Muscle of leg (tissue), 11 donors: ENCODE measurements around the gene HMHB1. TPM values are rescaled to one million over a fixed set of nuclear protein-coding genes. Genes with fewer than 3 reads are reported as not detected.
"Not testable (repeated sequence)": the region's sequence is repeated elsewhere in the genome, so short reads cannot be mapped to it uniquely, and the experiment has no call there.

ENCODE experiments used
- DNase-seq: peaks from one replicate; pipeline ENCODE4 v3.0.0; 2013
- H3K27ac ChIP-seq: one replicate; pipeline ENCODE4 v1.5.1; 2013; ENCODE audit warnings: mild to moderate bottlenecking, low read length, control low read depth
- H3K27me3 ChIP-seq: one replicate; pipeline ENCODE4 v1.6.1; 2013; ENCODE audit warnings: low read length; ENCODE audit not compliant: control insufficient read depth, insufficient read depth
- H3K36me3 ChIP-seq: one replicate; pipeline ENCODE4 v1.6.1; 2013; ENCODE audit warnings: low read length; ENCODE audit not compliant: control insufficient read depth, insufficient read depth
- H3K4me1 ChIP-seq: one replicate; pipeline ENCODE4 v1.6.1; 2013; ENCODE audit warnings: low read length; ENCODE audit not compliant: control insufficient read depth, insufficient read depth
- H3K4me3 ChIP-seq: one replicate; pipeline ENCODE4 v1.5.1; 2013; ENCODE audit warnings: low read length, control low read depth
- H3K9me3 ChIP-seq: replicated peaks from 2 replicates; pipeline ENCODE4 v1.6.1; 2013; ENCODE audit warnings: low read depth, low read length; ENCODE audit not compliant: control insufficient read depth
- WGBS: methylation state at CpG from one replicate; pipeline ENCODE4 v1.1.5; 2013; ENCODE audit warnings: missing lambda C conversion rate; ENCODE audit not compliant: insufficient coverage; 5-methylcytosine and 5-hydroxymethylcytosine counted together
- polyA plus RNA-seq, 8 donors: library from polyadenylated mRNA; unstranded; fragments of 120-200 nt; gene quantifications; one replicate each; pipeline versions ENCODE4 v1.2.1 to v1.2.3, GENCODE V29; 2013; ENCODE audit warnings: inconsistent platforms in 1 of 8, low replicate concordance in 1 of 8; ENCODE audit not compliant: insufficient read length in 8 of 8, insufficient read depth in 1 of 8
- total RNA-seq: library from RNA; stranded (reverse); fragments of 120-200 nt; gene quantifications from one replicate; pipeline ENCODE4 v1.2.4, GENCODE V29; 2013

The HMHB1 gene
- total and polyA plus RNA-seq, 9 donors, result 0.49 TPM; not detected in 8

GRCh38 chr5:143801252-143801939 lies 10.6 kb upstream of the HMHB1 start:
- DNase-seq, result peak; percentile 64
- peaks cover 10% of the 10 kb centered on the region for H3K4me1 ChIP-seq
- 46% methylated on average over 3 of the region's 6 CpGs for whole genome bisulfite sequencing
- no peak overlapping the region for H3K4me3 ChIP-seq
- H3K36me3 ChIP-seq, result no peaks in the 10 kb centered on the region
- peak overlapping the region; percentile 66 for H3K27ac ChIP-seq
- H3K27me3 ChIP-seq, result no peaks in the 10 kb centered on the region
- H3K9me3 ChIP-seq, result no peaks in the 10 kb centered on the region

DNA sequence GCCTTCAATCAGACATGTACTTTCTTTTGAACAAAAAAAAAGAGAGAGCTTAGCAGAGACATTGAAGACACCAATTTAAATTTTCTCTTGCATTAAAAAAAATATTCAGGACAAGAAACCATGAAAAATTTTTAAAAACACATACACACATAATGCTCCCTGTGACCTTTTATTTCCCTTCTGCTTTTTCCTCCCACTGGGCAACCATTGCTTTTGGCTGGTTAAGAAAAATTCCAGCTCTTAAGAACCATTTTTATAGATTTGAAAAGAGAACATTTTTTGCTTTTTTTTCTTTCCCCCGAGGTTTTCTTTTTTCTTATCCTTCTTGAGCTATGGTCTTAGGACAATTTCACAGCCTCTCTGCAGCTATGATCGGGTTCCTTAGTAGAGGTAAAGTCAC lies 6.1 kb upstream of the HMHB1 start:
- H3K27me3 ChIP-seq, result no peaks in the 10 kb centered on the region
- peaks cover 11% of the 10 kb centered on the region for H3K4me1 ChIP-seq
- peak; percentile 69 for DNase-seq
- WGBS, result no CpG with 5 or more reads among the region's 2 CpGs
- no peaks in the 10 kb centered on the region for H3K9me3 ChIP-seq
- H3K36me3 ChIP-seq, result no peaks in the 10 kb centered on the region
- no peak overlapping the region for H3K27ac ChIP-seq
- H3K4me3 ChIP-seq, result no peak overlapping the region

DNA sequence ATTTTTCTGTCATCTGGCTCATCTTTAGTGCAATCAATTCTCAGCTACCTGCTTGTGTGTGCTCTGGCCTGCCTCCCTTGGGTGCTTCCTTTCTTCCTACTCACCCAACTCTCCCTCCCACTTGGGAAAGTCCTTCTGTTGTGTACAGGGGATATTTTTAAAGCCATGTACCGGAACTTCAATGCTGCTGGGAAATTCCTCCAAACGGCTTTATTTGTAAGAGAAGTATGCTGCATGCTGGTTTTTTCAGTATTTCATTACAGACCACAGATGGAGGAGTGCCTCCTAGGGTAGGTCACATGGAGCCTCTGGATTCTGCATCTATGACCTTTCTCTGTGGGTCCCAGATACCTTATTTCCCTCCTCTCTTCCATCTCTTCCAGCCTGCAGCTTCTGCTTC lies 5.4 kb upstream of the HMHB1 start:
- WGBS, result no CpG with 5 or more reads among the region's 2 CpGs
- Histone ChIP-seq H3K36me3 (no peaks in the 10 kb centered on the region), H3K4me3 (no peak overlapping the region), H3K9me3 (no peaks in the 10 kb centered on the region), H3K27ac (no peak overlapping the region), H3K27me3 (no peaks in the 10 kb centered on the region), H3K4me1 (peaks cover 5% of the 10 kb centered on the region)
- peak; percentile 44 for DNase-seq

- no peak overlapping the region for H3K4me3 ChIP-seq
- peaks cover 7% of the 10 kb centered on the region for H3K4me1 ChIP-seq
- DNase-seq, result no peak
- WGBS, result no CpG with 5 or more reads among the region's 1 CpG
- no peaks in the 10 kb centered on the region for H3K27me3 ChIP-seq
- H3K36me3 ChIP-seq, result no peaks in the 10 kb centered on the region
- H3K27ac ChIP-seq, result no peak overlapping the region
- no peaks in the 10 kb centered on the region for H3K9me3 ChIP-seq
Observed at GRCh38 chr5:143807401-143807800, 4.6 kb upstream of the HMHB1 start.

DNA sequence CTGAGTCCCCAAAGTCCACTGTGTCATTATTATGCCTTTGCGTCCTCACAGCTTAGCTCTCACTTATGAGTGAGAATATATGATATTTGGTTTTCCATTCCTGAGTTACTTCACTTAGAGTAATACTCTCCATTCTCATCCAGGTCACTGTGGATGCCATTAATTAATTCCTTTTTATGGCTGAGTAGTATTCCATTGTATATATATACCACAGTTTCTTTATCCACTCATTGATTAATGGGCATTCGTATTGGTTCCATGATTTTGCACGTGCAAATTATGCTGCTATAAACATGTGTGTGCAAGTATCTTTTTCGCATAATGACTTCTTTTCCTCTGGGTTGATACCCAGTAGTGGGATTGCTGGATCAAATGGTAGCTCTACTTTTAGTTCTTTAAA lies 4.4 kb downstream of the HMHB1 start:
- not testable (repeated sequence) for DNase-seq, H3K4me3 ChIP-seq, H3K4me1 ChIP-seq, H3K27me3 ChIP-seq, H3K27ac ChIP-seq, H3K9me3 ChIP-seq, H3K36me3 ChIP-seq
- no CpG with 5 or more reads among the region's 4 CpGs for WGBS

GRCh38 chr5:143819716-143820115 lies 7.8 kb downstream of the HMHB1 start:
- no peak overlapping the region for H3K4me3 ChIP-seq
- no peaks in the 10 kb centered on the region for H3K36me3 ChIP-seq
- no peaks in the 10 kb centered on the region for H3K4me1 ChIP-seq
- DNase-seq, result peak; percentile 18
- no peak overlapping the region for H3K27ac ChIP-seq
- no peaks in the 10 kb centered on the region for H3K9me3 ChIP-seq
- no peaks in the 10 kb centered on the region for H3K27me3 ChIP-seq

GRCh38 chr5:143820451-143820850 lies 8.5 kb downstream of the HMHB1 start:
- DNase-seq, result peak; percentile 49
- no peaks in the 10 kb centered on the region for H3K36me3 ChIP-seq
- H3K9me3 ChIP-seq, result no peaks in the 10 kb centered on the region
- no peak overlapping the region for H3K4me3 ChIP-seq
- H3K27ac ChIP-seq, result no peak overlapping the region
- H3K27me3 ChIP-seq, result no peaks in the 10 kb centered on the region
- peaks cover 3% of the 10 kb centered on the region for H3K4me1 ChIP-seq
- WGBS, result 57% methylated on average over 2 of the region's 2 CpGs

- Histone ChIP-seq H3K4me1 (peaks cover 3% of the 10 kb centered on the region), H3K27ac (no peak overlapping the region), H3K4me3 (no peak overlapping the region), H3K9me3 (no peaks in the 10 kb centered on the region), H3K27me3 (no peaks in the 10 kb centered on the region), H3K36me3 (no peaks in the 10 kb centered on the region)
- WGBS, result 0% methylated on average over 1 of the region's 8 CpGs
- DNase-seq, result peak; percentile 85
Observed at GRCh38 chr5:143824851-143825720, 13.1 kb downstream of the HMHB1 start.

DNA sequence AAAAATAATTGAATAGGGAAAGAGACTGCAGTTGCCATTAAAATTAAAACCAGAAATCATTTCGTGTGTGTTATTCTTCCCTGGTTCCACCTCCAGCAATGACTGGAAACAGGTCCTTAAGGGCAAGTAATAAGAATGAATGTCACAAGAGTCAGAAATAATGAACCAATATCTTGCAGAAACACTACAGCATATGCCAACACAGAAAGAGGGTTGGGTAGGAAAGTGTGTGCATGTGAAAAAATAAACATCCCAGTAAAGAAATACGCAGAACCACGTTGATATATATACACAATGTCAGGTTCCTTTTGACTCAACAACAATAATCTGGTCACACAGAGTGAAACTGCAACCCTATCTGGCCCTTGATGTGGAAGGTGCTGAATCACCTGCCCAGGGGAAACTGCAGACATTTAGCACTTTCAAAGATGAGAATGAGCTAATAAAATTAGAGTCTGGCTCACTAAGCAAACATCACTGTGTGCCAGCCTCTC lies 15.0 kb downstream of the HMHB1 start:
- DNase-seq, result no peak
- H3K27ac ChIP-seq, result no peak overlapping the region
- peaks cover 3% of the 10 kb centered on the region for H3K4me1 ChIP-seq
- H3K36me3 ChIP-seq, result no peaks in the 10 kb centered on the region
- H3K4me3 ChIP-seq, result no peak overlapping the region
- no peaks in the 10 kb centered on the region for H3K27me3 ChIP-seq
- WGBS, result no CpG with 5 or more reads among the region's 3 CpGs
- H3K9me3 ChIP-seq, result no peaks in the 10 kb centered on the region

GRCh38 chr5:143828710-143829109 lies 16.7 kb downstream of the HMHB1 start:
- Histone ChIP-seq H3K27me3 (no peaks in the 10 kb centered on the region), H3K36me3 (no peaks in the 10 kb centered on the region), H3K9me3 (no peaks in the 10 kb centered on the region), H3K27ac (no peak overlapping the region), H3K4me1 (peaks cover 3% of the 10 kb centered on the region), H3K4me3 (no peak overlapping the region)
- no peak for DNase-seq
- WGBS, result 69% methylated on average over 2 of the region's 3 CpGs
